OCI-LY3 (cell line): ENCODE measurements around the gene KDR.

ENCODE experiments used
- EZH2phosphoT487 ChIP-seq: fragments of 200-600 bp; shearing (Covaris generic); IDR thresholded peaks from 2 replicates; pipeline ENCODE4 v1.6.1; 2018; ENCODE audit warnings: antibody characterized with exemption, mixed run types, low read depth
- TF ChIP-seq, protein P1 (sequence below): fragments of 200-600, 300-600 bp; sonication (generic); IDR thresholded peaks from 2 replicates; pipeline ENCODE4 v1.5.1; 2014; ENCODE audit warnings: antibody characterized with exemption, low read length, low read depth

DNA sequence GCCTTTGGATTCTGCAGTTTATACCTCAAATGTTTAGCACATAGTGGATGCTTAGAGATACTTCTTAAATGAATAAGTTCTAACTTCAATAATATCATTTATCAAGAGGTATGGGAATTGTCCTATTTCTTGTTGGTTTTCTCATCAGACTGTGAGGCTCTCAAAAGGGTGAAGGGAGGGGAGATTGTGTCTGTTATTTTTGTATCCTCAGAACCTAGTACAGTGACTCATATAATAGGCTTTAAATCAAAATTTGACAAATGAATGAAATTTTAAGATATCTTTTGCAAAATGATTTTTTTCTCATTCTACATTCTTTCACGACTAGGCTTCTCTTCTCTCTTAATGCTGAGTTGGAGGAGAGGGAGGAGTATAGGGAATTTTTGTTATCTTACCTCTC, 89.5 kb downstream of the KDR start:
- TF ChIP-seq, protein P1, sequence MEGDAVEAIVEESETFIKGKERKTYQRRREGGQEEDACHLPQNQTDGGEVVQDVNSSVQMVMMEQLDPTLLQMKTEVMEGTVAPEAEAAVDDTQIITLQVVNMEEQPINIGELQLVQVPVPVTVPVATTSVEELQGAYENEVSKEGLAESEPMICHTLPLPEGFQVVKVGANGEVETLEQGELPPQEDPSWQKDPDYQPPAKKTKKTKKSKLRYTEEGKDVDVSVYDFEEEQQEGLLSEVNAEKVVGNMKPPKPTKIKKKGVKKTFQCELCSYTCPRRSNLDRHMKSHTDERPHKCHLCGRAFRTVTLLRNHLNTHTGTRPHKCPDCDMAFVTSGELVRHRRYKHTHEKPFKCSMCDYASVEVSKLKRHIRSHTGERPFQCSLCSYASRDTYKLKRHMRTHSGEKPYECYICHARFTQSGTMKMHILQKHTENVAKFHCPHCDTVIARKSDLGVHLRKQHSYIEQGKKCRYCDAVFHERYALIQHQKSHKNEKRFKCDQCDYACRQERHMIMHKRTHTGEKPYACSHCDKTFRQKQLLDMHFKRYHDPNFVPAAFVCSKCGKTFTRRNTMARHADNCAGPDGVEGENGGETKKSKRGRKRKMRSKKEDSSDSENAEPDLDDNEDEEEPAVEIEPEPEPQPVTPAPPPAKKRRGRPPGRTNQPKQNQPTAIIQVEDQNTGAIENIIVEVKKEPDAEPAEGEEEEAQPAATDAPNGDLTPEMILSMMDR, result no peak
- TF ChIP-seq EZH2phosphoT487, result no peak
